ENCODE results near the gene SLC19A2. TPM values are rescaled to one million over a fixed set of nuclear protein-coding genes. Genes with fewer than 3 reads are reported as not detected.

Gene SLC19A2
- total RNA-seq, 2 experiments from 2014 or later: 6.2 to 6.5 TPM

- Mint-ChIP-seq H3K27me3 (peaks cover 3% of the 10 kb centered on the region), H3K4me1 (peaks cover 21% of the 10 kb centered on the region), H3K9me3 (peaks cover 2% of the 10 kb centered on the region), H3K4me3 (no peak overlapping the region), H3K27ac (no peak overlapping the region), H3K36me3 (peaks cover 7% of the 10 kb centered on the region)
- DNase-seq: no peak
These were observed 6.1 kb upstream of the SLC19A2 start for GRCh38 chr1:169491845-169492281.

- Mint-ChIP-seq H3K36me3 (peaks cover 16% of the 10 kb centered on the region), H3K4me3 (no peak overlapping the region), H3K4me1 (peaks cover 48% of the 10 kb centered on the region), H3K9me3 (peaks cover 2% of the 10 kb centered on the region), H3K27me3 (no peaks in the 10 kb centered on the region), H3K27ac (no peak overlapping the region)
- no peak for DNase-seq
These were observed 2.4 kb upstream of the SLC19A2 start for GRCh38 chr1:169488157-169488556.

GRCh38 chr1:169487561-169487960 is 1.8 kb upstream of the SLC19A2 start:
- no peak overlapping the region for H3K27ac Mint-ChIP-seq
- H3K4me1 Mint-ChIP-seq: peaks cover 54% of the 10 kb centered on the region
- peak overlapping the region; percentile 44 for H3K4me3 Mint-ChIP-seq
- H3K36me3 Mint-ChIP-seq: peaks cover 16% of the 10 kb centered on the region
- DNase-seq: no peak
- no peaks in the 10 kb centered on the region for H3K27me3 Mint-ChIP-seq
- H3K9me3 Mint-ChIP-seq: peaks cover 2% of the 10 kb centered on the region

GRCh38 chr1:169487133-169487532 is 1.4 kb upstream of the SLC19A2 start:
- H3K4me3 Mint-ChIP-seq: peak overlapping the region; percentile 88
- peaks cover 16% of the 10 kb centered on the region for H3K36me3 Mint-ChIP-seq
- peaks cover 54% of the 10 kb centered on the region for H3K4me1 Mint-ChIP-seq
- no peak overlapping the region for H3K27ac Mint-ChIP-seq
- no peak for DNase-seq
- H3K9me3 Mint-ChIP-seq: peaks cover 2% of the 10 kb centered on the region
- H3K27me3 Mint-ChIP-seq: no peaks in the 10 kb centered on the region

- H3K27ac Mint-ChIP-seq: peak overlapping the region; percentile 89
- peaks cover 57% of the 10 kb centered on the region for H3K4me1 Mint-ChIP-seq
- H3K4me3 Mint-ChIP-seq: peak overlapping the region; percentile 88
- no peak for DNase-seq
- peaks cover 2% of the 10 kb centered on the region for H3K9me3 Mint-ChIP-seq
- H3K36me3 Mint-ChIP-seq: peaks cover 16% of the 10 kb centered on the region
- H3K27me3 Mint-ChIP-seq: no peaks in the 10 kb centered on the region
These were observed 722 bp upstream of the SLC19A2 start for GRCh38 chr1:169486281-169487051.

- Mint-ChIP-seq H3K36me3 (peaks cover 18% of the 10 kb centered on the region), H3K27me3 (no peaks in the 10 kb centered on the region), H3K4me3 (peak overlapping the region; percentile 88), H3K27ac (peak overlapping the region; percentile 89), H3K4me1 (peaks cover 66% of the 10 kb centered on the region), H3K9me3 (peaks cover 2% of the 10 kb centered on the region)
- peak; percentile 27 for DNase-seq
These were observed 887 bp downstream of the SLC19A2 start for GRCh38 chr1:169484683-169485430.

GRCh38 chr1:169484101-169484500 is 1.6 kb downstream of the SLC19A2 start:
- Mint-ChIP-seq H3K27ac (no peak overlapping the region), H3K36me3 (peaks cover 17% of the 10 kb centered on the region), H3K27me3 (no peaks in the 10 kb centered on the region), H3K9me3 (peaks cover 2% of the 10 kb centered on the region), H3K4me1 (peaks cover 66% of the 10 kb centered on the region), H3K4me3 (peak overlapping the region; percentile 88)
- DNase-seq: no peak

- H3K4me3 Mint-ChIP-seq: peak overlapping the region; percentile 88
- H3K4me1 Mint-ChIP-seq: peaks cover 66% of the 10 kb centered on the region
These were observed 2.2 kb downstream of the SLC19A2 start for GRCh38 chr1:169483500-169483966.

GRCh38 chr1:169479363-169480066 is 6.2 kb downstream of the SLC19A2 start:
- no peaks in the 10 kb centered on the region for H3K9me3 Mint-ChIP-seq
- H3K27me3 Mint-ChIP-seq: no peaks in the 10 kb centered on the region
- H3K36me3 Mint-ChIP-seq: peaks cover 25% of the 10 kb centered on the region
- peaks cover 39% of the 10 kb centered on the region for H3K4me1 Mint-ChIP-seq
- H3K27ac Mint-ChIP-seq: no peak overlapping the region
- no peak overlapping the region for H3K4me3 Mint-ChIP-seq
- DNase-seq: no peak

More at GRCh38 chr1:169483500-169483966, 2.2 kb downstream of the SLC19A2 start:
- H3K9me3 Mint-ChIP-seq: peaks cover 2% of the 10 kb centered on the region
- DNase-seq: no peak
- H3K36me3 Mint-ChIP-seq: peaks cover 17% of the 10 kb centered on the region
- H3K27ac Mint-ChIP-seq: no peak overlapping the region
- no peaks in the 10 kb centered on the region for H3K27me3 Mint-ChIP-seq

- no peak for DNase-seq
- no peaks in the 10 kb centered on the region for H3K27me3 Mint-ChIP-seq
- H3K9me3 Mint-ChIP-seq: no peaks in the 10 kb centered on the region
- H3K4me1 Mint-ChIP-seq: peaks cover 27% of the 10 kb centered on the region
- H3K36me3 Mint-ChIP-seq: peaks cover 15% of the 10 kb centered on the region
- H3K4me3 Mint-ChIP-seq: no peak overlapping the region
- no peak overlapping the region for H3K27ac Mint-ChIP-seq
These were observed 7.6 kb downstream of the SLC19A2 start for GRCh38 chr1:169478094-169478672.

GRCh38 chr1:169475806-169476387 is 9.8 kb downstream of the SLC19A2 start:
- DNase-seq: no peak
- Mint-ChIP-seq H3K36me3 (peaks cover 13% of the 10 kb centered on the region), H3K4me3 (no peak overlapping the region), H3K9me3 (no peaks in the 10 kb centered on the region), H3K4me1 (peaks cover 13% of the 10 kb centered on the region), H3K27ac (no peak overlapping the region), H3K27me3 (no peaks in the 10 kb centered on the region)

- no peak overlapping the region for H3K4me3 Mint-ChIP-seq
- DNase-seq: no peak
- H3K27me3 Mint-ChIP-seq: no peaks in the 10 kb centered on the region
- no peaks in the 10 kb centered on the region for H3K9me3 Mint-ChIP-seq
- H3K36me3 Mint-ChIP-seq: peaks cover 13% of the 10 kb centered on the region
- no peak overlapping the region for H3K27ac Mint-ChIP-seq
- H3K4me1 Mint-ChIP-seq: peaks cover 7% of the 10 kb centered on the region
These were observed 11.3 kb downstream of the SLC19A2 start for GRCh38 chr1:169474302-169474995.

- Mint-ChIP-seq H3K27me3 (no peaks in the 10 kb centered on the region), H3K4me3 (no peak overlapping the region), H3K36me3 (peaks cover 13% of the 10 kb centered on the region), H3K27ac (no peak overlapping the region), H3K9me3 (no peaks in the 10 kb centered on the region), H3K4me1 (no peaks in the 10 kb centered on the region)
- DNase-seq: no peak
These were observed 12.4 kb downstream of the SLC19A2 start for GRCh38 chr1:169473347-169473746.

GRCh38 chr1:169472738-169473137 is 13.0 kb downstream of the SLC19A2 start:
- DNase-seq: no peak
- peaks cover 13% of the 10 kb centered on the region for H3K36me3 Mint-ChIP-seq
- H3K4me1 Mint-ChIP-seq: no peaks in the 10 kb centered on the region
- H3K9me3 Mint-ChIP-seq: no peaks in the 10 kb centered on the region
- no peak overlapping the region for H3K27ac Mint-ChIP-seq
- no peak overlapping the region for H3K4me3 Mint-ChIP-seq
- no peaks in the 10 kb centered on the region for H3K27me3 Mint-ChIP-seq

Data from activated naive CD8-positive, alpha-beta T cell treated with anti-CD3 and anti-CD28 coated beads for 36 hours (primary cell).